GM12878 (cell line): ENCODE results near the gene GBGT1. TPM values are rescaled to one million over a fixed set of nuclear protein-coding genes. Genes with fewer than 3 reads are reported as not detected.
A peak's percentile ranks its signal among the peaks of the same experiment; 100 is the strongest.

Experiments
- BRCA1 ChIP-seq: IDR thresholded peaks from 2 replicates; pipeline ENCODE4 v1.6.1; 2011; ENCODE audit warnings: low read depth, low read length, improper control_type of control experiment
- CREM ChIP-seq: IDR thresholded peaks from 2 replicates; pipeline ENCODE4 v1.6.1; 2014; ENCODE audit warnings: antibody characterized with exemption, low read depth
- E4F1 ChIP-seq: fragments of 450-650 bp; IDR thresholded peaks from 2 replicates; pipeline ENCODE4 v1.6.1; 2018; ENCODE audit warnings: borderline replicate concordance, mild to moderate bottlenecking; ENCODE audit not compliant: partially characterized antibody
- EED ChIP-seq: sonication (generic); IDR thresholded peaks from 2 replicates; pipeline ENCODE4 v1.6.1; 2016; ENCODE audit warnings: antibody characterized with exemption, low read depth
- HSF1 ChIP-seq: fragments of 150-350 bp; IDR thresholded peaks from 2 replicates; pipeline ENCODE4 v1.6.1; 2014; ENCODE audit warnings: mild to moderate bottlenecking, low read depth, low read length
- JUND ChIP-seq: IDR thresholded peaks from 2 replicates; pipeline ENCODE4 v1.6.1; 2012; ENCODE audit warnings: low read depth, mild to moderate bottlenecking, low read length, improper control_type of control experiment, moderate library complexity
- KLF5 ChIP-seq: fragments of 450-650 bp; IDR thresholded peaks from 2 replicates; pipeline ENCODE4 v1.6.1; 2014; ENCODE audit warnings: mild to moderate bottlenecking; ENCODE audit not compliant: partially characterized antibody
- NBN ChIP-seq: fragments of 450-650 bp; IDR thresholded peaks from 2 replicates; pipeline ENCODE4 v1.6.1; 2016
- NFIC ChIP-seq: IDR thresholded peaks from 2 replicates; pipeline ENCODE4 v1.6.1; 2012; ENCODE audit warnings: low read depth, mild to moderate bottlenecking, inconsistent platforms, low read length, moderate library complexity
- NFYB ChIP-seq: IDR thresholded peaks from 2 replicates; pipeline ENCODE4 v1.6.1; 2011; ENCODE audit warnings: low read depth, mild to moderate bottlenecking, low read length, improper control_type of control experiment, moderate library complexity; ENCODE audit not compliant: insufficient read depth
- NR2C1 ChIP-seq: fragments of 450-650 bp; IDR thresholded peaks from 2 replicates; pipeline ENCODE4 v1.6.1; 2017; ENCODE audit warnings: antibody characterized with exemption, mild to moderate bottlenecking, moderate library complexity
- POLR2AphosphoS5 ChIP-seq: IDR thresholded peaks from 2 replicates; pipeline ENCODE4 v1.6.1; 2011; ENCODE audit warnings: mild to moderate bottlenecking, low read length, inconsistent platforms
- RAD21 ChIP-seq: IDR thresholded peaks from 2 replicates; pipeline ENCODE4 v1.6.1; 2011; ENCODE audit warnings: mild to moderate bottlenecking, low read depth, low read length, moderate library complexity; ENCODE audit not compliant: insufficient read depth
- RUNX3 ChIP-seq: IDR thresholded peaks from 2 replicates; pipeline ENCODE4 v1.6.1; 2012; ENCODE audit warnings: low read length, inconsistent platforms
- SIN3A ChIP-seq: IDR thresholded peaks from 2 replicates; pipeline ENCODE4 v1.6.1; 2012; ENCODE audit warnings: low read depth, low read length, improper control_type of control experiment
- SKIL ChIP-seq: fragments of 450-650 bp; IDR thresholded peaks from 2 replicates; pipeline ENCODE4 v1.6.1; 2017; ENCODE audit warnings: mild to moderate bottlenecking, low read depth, inconsistent platforms; ENCODE audit not compliant: poor library complexity, severe bottlenecking
- SMAD1 ChIP-seq: fragments of 450-650 bp; IDR thresholded peaks from 2 replicates; pipeline ENCODE4 v1.6.1; 2018; ENCODE audit warnings: mild to moderate bottlenecking, low read depth; ENCODE audit not compliant: partially characterized antibody
- ZBTB4 ChIP-seq: fragments of 450-650 bp; formaldehyde crosslinking; IDR thresholded peaks from 2 replicates; pipeline ENCODE4 v1.4.0; 2022; ENCODE audit warnings: mild to moderate bottlenecking, moderate library complexity
- ZNF217 ChIP-seq: fragments of 450-650 bp; IDR thresholded peaks from 2 replicates; pipeline ENCODE4 v1.6.1; 2017; ENCODE audit warnings: antibody characterized with exemption, mild to moderate bottlenecking
- ZNF274 ChIP-seq: IDR thresholded peaks from one replicate; pipeline ENCODE4 v1.8.0; 2011; ENCODE audit not compliant: insufficient read length, insufficient read depth
- ZNF384 ChIP-seq: IDR thresholded peaks from 2 replicates; pipeline ENCODE4 v1.6.1; 2012; ENCODE audit warnings: low read depth, mild to moderate bottlenecking, low read length, improper control_type of control experiment, borderline replicate concordance
- polyA plus RNA-seq, 11 experiments: library from polyadenylated mRNA; depleted of rRNA in 4 of 11; unstranded in 6 of 11; stranded (reverse) in 5 of 11; fragments of >200 nt; fragmentation: Nextera tagmentation in 4 of 11; fragmentation: Illumina TruSeq in 1 of 11; extraction: Ambion mirVana in 4 of 11; extraction: Trizol in 1 of 11; gene quantifications; 1 replicate in 1 of 11; 2 replicates in 10 of 11; pipeline versions ENCODE4 v1.2.1 to v1.2.3, GENCODE V29; 2011 to 2016; ENCODE audit warnings: inconsistent platforms in 2 of 11, missing spikeins in 2 of 11, low read depth in 1 of 11
- total RNA-seq, 4 experiments: library from RNA; depleted of rRNA in 3 of 4; stranded (reverse); fragments of >200 nt in 3 of 4; fragmentation: Illumina TruSeq in 1 of 4; extraction: Trizol in 1 of 4; gene quantifications; 2 replicates each; pipeline versions ENCODE4 v1.2.1 to v1.2.3, GENCODE V29; 2013 to 2021

GBGT1 gene
- total and polyA plus RNA-seq, 10 of the 15 experiments (the other 5 are each of a cell fraction or from before 2014, with no cell fraction given), result 0.08 to 1.9 (median 0.49) TPM

- TF ChIP-seq RAD21, result peak; percentile 27; the same call in 1 of the 2 replicates
- no peak for TF ChIP-seq HSF1
- TF ChIP-seq NFYB, result no peak
- TF ChIP-seq CREM, result peak; percentile 55
- TF ChIP-seq E4F1, result no peak
- no peak for TF ChIP-seq EED
- TF ChIP-seq NR2C1, result no peak
- TF ChIP-seq JUND, result 0 out of 2 replicates have a peak, but pooled peaks have one; percentile 9
- TF ChIP-seq ZNF274, result no peak
- no peak for TF ChIP-seq SMAD1
- no peak; the same call in 1 of the 2 replicates for TF ChIP-seq SIN3A
- no peak for TF ChIP-seq RUNX3
- TF ChIP-seq KLF5, result no peak
- TF ChIP-seq ZNF384, result no peak
- TF ChIP-seq SKIL, result no peak
- TF ChIP-seq POLR2AphosphoS5, result no peak
- TF ChIP-seq BRCA1, result no peak
- TF ChIP-seq NFIC, result no peak
- TF ChIP-seq NBN, result peak; percentile 65; the same call in 1 of the 2 replicates
- TF ChIP-seq ZNF217, result no peak
- no peak for TF ChIP-seq ZBTB4 (CRISPR knock-in tag)
Observed at GRCh38 chr9:133149130-133150015, 14.3 kb downstream of the GBGT1 start (continued).
